Upper lobe of right lung (tissue), 1 donor: ENCODE results near the gene NLGN1. TPM values are rescaled to one million over a fixed set of nuclear protein-coding genes. Genes with fewer than 3 reads are reported as not detected.
A peak's percentile ranks its signal among the peaks of the same experiment; 100 is the strongest.

Experiments
- ATAC-seq: fragments of 200-7000 bp; cut with Tn5 transposase; one replicate; pipeline ENCODE4 v1.9.1; 2020; ENCODE audit warnings: mild to moderate bottlenecking, moderate library complexity
- DNase-seq: peaks from one replicate; pipeline ENCODE4 v3.0.0-alpha.2; 2020
- H3K27ac ChIP-seq: fragments of 200-600 bp; one replicate; pipeline ENCODE4 v1.8.0; 2022
- H3K27me3 ChIP-seq: fragments of 200-600 bp; one replicate; pipeline ENCODE4 v1.8.0; 2022; ENCODE audit warnings: mild to moderate bottlenecking
- H3K36me3 ChIP-seq: fragments of 200-600 bp; one replicate; pipeline ENCODE4 v1.8.0; 2022
- H3K4me1 ChIP-seq: fragments of 200-600 bp; one replicate; pipeline ENCODE4 v1.8.0; 2022
- H3K4me3 ChIP-seq: fragments of 200-600 bp; one replicate; pipeline ENCODE4 v1.8.0; 2022; ENCODE audit warnings: mild to moderate bottlenecking
- H3K9me3 ChIP-seq: fragments of 200-600 bp; one replicate; pipeline ENCODE4 v1.8.0; 2022
- CTCF ChIP-seq: fragments of 200-600 bp; IDR thresholded peaks from one replicate; pipeline ENCODE4 v1.8.0; 2022; ENCODE audit warnings: antibody characterized with exemption
- intact Hi-C: fragments of 100-400 bp; cut with DNase I; formaldehyde crosslinking; loops from one replicate; pipeline ENCODE4 v1.11.0; 2022
- total RNA-seq: library from RNA; stranded (reverse); fragmentation: NEBNext Ultra II Directional; extraction: Animal tissue kit (Norgen Biotek cat#: 25700); gene quantifications from one replicate; pipeline ENCODE4 v1.2.1, GENCODE V29; 2021
- donor health status: DM: no; HTN: yes; CAD: no; lungs with severe emphysema.

NLGN1 gene
- total RNA-seq, 1 donor from 2014 or later: 3.3 TPM

- peak; percentile 89 for ATAC-seq
- DNase-seq: no peak
Measured at GRCh38 chr3:174331095-174331800, 933.7 kb downstream of the NLGN1 start.

DNA sequence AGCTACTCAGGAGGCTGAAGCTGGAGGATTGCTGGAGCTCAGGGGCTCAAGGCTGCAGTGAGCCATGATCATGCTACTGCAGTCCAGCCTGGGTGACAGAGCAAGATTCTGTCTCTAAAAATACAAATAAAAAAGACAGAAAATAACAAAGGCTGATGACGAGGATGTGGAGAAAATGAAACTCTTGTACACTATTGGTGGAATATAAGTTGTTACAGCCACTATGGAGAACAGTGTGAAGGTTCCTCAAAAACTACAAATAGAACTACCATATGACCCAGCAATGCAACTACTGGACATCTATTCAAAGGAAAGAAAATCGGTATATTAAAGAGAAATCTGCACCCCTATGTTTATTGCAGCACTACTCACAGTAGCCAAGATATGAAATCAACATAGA, 934.8 kb downstream of the NLGN1 start:
- TF ChIP-seq CTCF: no peak
- ATAC-seq: no peak
- Histone ChIP-seq H3K4me3 (no peak overlapping the region), H3K9me3 (no peaks in the 10 kb centered on the region), H3K36me3 (no peaks in the 10 kb centered on the region), H3K27ac (no peak overlapping the region), H3K27me3 (no peaks in the 10 kb centered on the region), H3K4me1 (peaks cover 3% of the 10 kb centered on the region)
- intact Hi-C loops: no loop called here
- no peak for DNase-seq

More at GRCh38 chr3:174331095-174331800, 933.7 kb downstream of the NLGN1 start:
- Histone ChIP-seq H3K9me3 (no peaks in the 10 kb centered on the region), H3K4me1 (peaks cover 3% of the 10 kb centered on the region), H3K4me3 (no peak overlapping the region), H3K27ac (no peak overlapping the region), H3K36me3 (no peaks in the 10 kb centered on the region), H3K27me3 (no peaks in the 10 kb centered on the region)
- TF ChIP-seq CTCF: no peak
- intact Hi-C loops: no loop called here

GRCh38 chr3:174333640-174334039, 936.1 kb downstream of the NLGN1 start:
- Histone ChIP-seq H3K36me3 (no peaks in the 10 kb centered on the region), H3K27ac (no peak overlapping the region), H3K4me3 (no peak overlapping the region), H3K4me1 (peaks cover 3% of the 10 kb centered on the region), H3K9me3 (no peaks in the 10 kb centered on the region), H3K27me3 (no peaks in the 10 kb centered on the region)
- TF ChIP-seq CTCF: no peak
- intact Hi-C loops: no loop called here
- no peak for ATAC-seq
- DNase-seq: no peak

DNA sequence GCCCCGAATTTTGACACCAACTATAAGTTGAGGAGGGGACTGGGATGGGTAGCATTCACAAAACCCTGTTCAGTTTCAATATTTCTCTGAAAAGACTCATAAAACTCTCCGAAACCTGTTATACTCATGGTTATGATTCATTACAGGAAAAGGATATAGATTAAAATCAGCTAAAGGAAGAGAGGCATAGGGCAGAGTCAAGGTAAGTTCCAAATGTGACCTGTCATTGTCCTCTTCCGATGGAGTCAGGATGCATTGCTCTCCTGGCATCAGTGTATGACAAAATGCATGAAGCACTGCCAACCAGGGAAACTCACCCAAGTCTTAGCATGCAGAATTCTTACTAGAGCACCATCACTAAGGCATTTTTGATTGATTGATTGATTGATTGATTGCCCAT, 936.6 kb downstream of the NLGN1 start:
- intact Hi-C loops: no loop called here
- no peaks in the 10 kb centered on the region for H3K27me3 ChIP-seq
- H3K36me3 ChIP-seq: no peaks in the 10 kb centered on the region
- no peak for DNase-seq
- no peak for TF ChIP-seq CTCF
- H3K27ac ChIP-seq: no peak overlapping the region
- no peak for ATAC-seq
- H3K4me3 ChIP-seq: no peak overlapping the region
- H3K9me3 ChIP-seq: no peaks in the 10 kb centered on the region
- H3K4me1 ChIP-seq: peaks cover 3% of the 10 kb centered on the region

- Histone ChIP-seq H3K27ac (no peak overlapping the region), H3K27me3 (no peaks in the 10 kb centered on the region), H3K4me3 (no peak overlapping the region), H3K4me1 (no peaks in the 10 kb centered on the region), H3K36me3 (no peaks in the 10 kb centered on the region), H3K9me3 (no peaks in the 10 kb centered on the region)
- no peak for TF ChIP-seq CTCF
- ATAC-seq: no peak
- no peak for DNase-seq
- intact Hi-C loops: no loop called here
Measured at GRCh38 chr3:174335324-174335723, 937.8 kb downstream of the NLGN1 start.

- intact Hi-C loops: no loop called here
- ATAC-seq: no peak
- no peak overlapping the region for H3K27ac ChIP-seq
- H3K27me3 ChIP-seq: no peaks in the 10 kb centered on the region
- no peaks in the 10 kb centered on the region for H3K9me3 ChIP-seq
- H3K4me3 ChIP-seq: no peak overlapping the region
- TF ChIP-seq CTCF: no peak
- H3K4me1 ChIP-seq: no peaks in the 10 kb centered on the region
- no peaks in the 10 kb centered on the region for H3K36me3 ChIP-seq
- DNase-seq: no peak
Measured at GRCh38 chr3:174335910-174336309, 938.4 kb downstream of the NLGN1 start.
